Activated CD4-positive, alpha-beta T cell treated with anti-CD3 and anti-CD28 coated beads, Interleukin-2, amount 50 U/mL, for 1 hour (primary cell): Measurements from ENCODE around the gene TREML4.

Source experiments
- DNase-seq: peaks from one replicate; pipeline ENCODE4 v3.0.0-alpha.2; 2020

The TREML4 gene

DNA sequence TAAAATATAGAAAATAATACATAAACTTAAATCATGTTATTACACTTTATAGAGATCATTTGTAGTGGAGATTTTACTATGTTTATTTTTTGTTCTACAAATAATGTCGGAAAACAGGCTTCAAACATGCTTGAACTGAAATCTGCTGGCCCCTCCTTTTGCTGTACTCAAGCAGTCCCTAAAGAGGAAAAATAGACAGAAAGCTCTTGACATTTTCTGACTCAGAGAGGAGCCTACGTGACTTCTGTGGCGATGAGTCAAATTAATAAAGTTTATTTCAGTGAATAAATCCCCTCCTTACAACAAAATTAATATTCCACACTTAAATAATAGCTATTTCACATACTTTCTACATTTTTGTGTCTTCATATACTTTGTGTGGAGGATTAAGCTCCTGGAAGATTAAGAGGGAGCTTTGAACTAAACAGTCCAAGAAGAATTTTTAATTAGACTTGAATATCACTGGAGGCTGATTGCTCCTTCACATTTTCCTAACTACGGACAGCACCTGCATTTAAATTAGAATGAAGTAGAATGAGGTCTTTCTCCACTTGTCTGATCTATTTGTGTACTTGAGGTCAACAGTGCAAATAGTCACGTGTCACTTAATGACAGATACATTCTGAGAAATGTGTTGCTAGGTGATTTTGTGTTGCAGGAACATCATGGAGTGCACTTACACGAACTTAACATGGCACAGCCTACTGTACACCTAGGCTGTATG, 60.0 kb downstream of the TREML4 start:
- DNase-seq = no peak
